HepG2 (cell line): Measurements from ENCODE around the gene ACO1. TPM values are rescaled to one million over a fixed set of nuclear protein-coding genes. Genes with fewer than 3 reads are reported as not detected.

Source experiments
- ATAC-seq: fragments of 200-7000 bp; cut with Tn5 transposase; 3 replicates; pipeline ENCODE4 v1.9.1; 2020; ENCODE audit warnings: mild to moderate bottlenecking, moderate library complexity
- BruUV-seq: library from RNA; stranded (reverse); fragments of 400-500 nt; replicated peaks from 2 replicates; lab custom pipeline; 2021; lab: Mats Ljungman, UMichigan
- CTCF ChIA-PET: fragments of 300-600 bp; formaldehyde crosslinking; extraction: SDS; loops from one replicate; lab custom pipeline; 2021; ENCODE audit warnings: low total read pairs, inconsistent platforms, low intra/inter-chr PET ratio; lab: Yijun Ruan, JAX
- POLR2A ChIA-PET: fragments of 350-600 bp; sonication (Branson Sonifier 250); formaldehyde crosslinking; loops from one replicate; lab custom pipeline; 2020; ENCODE audit warnings: antibody characterized with exemption, inconsistent platforms; lab: Yijun Ruan, JAX
- DNase-seq: peaks from one replicate; pipeline ENCODE4 v3.0.0-alpha.2; 2015; ENCODE audit warnings: low spot score
- FAIRE-seq: peaks from 3 replicates; lab custom pipeline; 2011; peaks lifted over from hg19 to GRCh38; lab: Jason Lieb, UNC
- H2AFZ ChIP-seq: one replicate; pipeline ENCODE4 v1.6.1; 2011; ENCODE audit warnings: low read length, inconsistent platforms
- H3K27ac ChIP-seq: fragments of 300-600 bp; 3 replicates; pipeline ENCODE4 v1.8.0; 2011; ENCODE audit warnings: mixed run types, mild to moderate bottlenecking, mixed read lengths, low read length, inconsistent platforms; ENCODE audit not compliant: insufficient read depth; ENCODE audit errors: extremely low read length
- H3K27me3 ChIP-seq, 2 experiments: fragments of 200-600 bp in 1 of 2; 2 replicates in 1 of 2; 3 replicates in 1 of 2; pipeline versions ENCODE4 v1.6.0 to v1.8.0; 2011; ENCODE audit warnings: low read length in 2 of 2, mild to moderate bottlenecking in 2 of 2, moderate library complexity in 2 of 2, inconsistent platforms in 1 of 2; ENCODE audit not compliant: insufficient read depth in 2 of 2, control insufficient read depth in 1 of 2
- H3K36me3 ChIP-seq, 2 experiments: fragments of 200-600 bp in 1 of 2; replicated peaks in 1 of 2; 2 replicates in 1 of 2; 3 replicates in 1 of 2; pipeline versions ENCODE4 v1.5.1 to v1.8.0; 2011; ENCODE audit warnings: low read length in 2 of 2, inconsistent platforms in 1 of 2; ENCODE audit not compliant: insufficient read depth in 2 of 2, control insufficient read depth in 1 of 2
- H3K4me1 ChIP-seq: 2 replicates; pipeline ENCODE4 v1.5.1; 2012; ENCODE audit warnings: low read length, inconsistent platforms; ENCODE audit not compliant: insufficient read depth
- H3K4me2 ChIP-seq: 2 replicates; pipeline ENCODE4 v1.6.0; 2011; ENCODE audit warnings: low read depth, low read length, inconsistent platforms
- H3K4me3 ChIP-seq, 3 experiments: fragments of 200-600 bp in 1 of 3; sonication (generic), shearing (Covaris generic) in 1 of 3; replicated peaks in 1 of 3; 2 replicates each; pipeline ENCODE4 v1.5.1; 2011 to 2016; ENCODE audit warnings: low read length in 3 of 3, inconsistent platforms in 2 of 3, low read depth in 2 of 3, mild to moderate bottlenecking in 2 of 3, control low read depth in 1 of 3, mixed read lengths in 1 of 3; ENCODE audit not compliant: insufficient read depth in 1 of 3
- H3K79me2 ChIP-seq: one replicate; pipeline ENCODE4 v1.6.1; 2011; ENCODE audit warnings: low read length, inconsistent platforms; ENCODE audit not compliant: insufficient read depth
- H3K9ac ChIP-seq: 2 replicates; pipeline ENCODE4 v1.6.0; 2011; ENCODE audit warnings: mild to moderate bottlenecking, low read depth, low read length, inconsistent platforms; ENCODE audit not compliant: insufficient read depth
- H3K9me3 ChIP-seq: 2 replicates; pipeline ENCODE4 v1.5.1; 2012; ENCODE audit warnings: mild to moderate bottlenecking, low read length
- H4K20me1 ChIP-seq: 2 replicates; pipeline ENCODE4 v1.6.0; 2011; ENCODE audit warnings: inconsistent platforms, mild to moderate bottlenecking, low read length, moderate library complexity; ENCODE audit not compliant: insufficient read depth
- CEBPG ChIP-seq: IDR thresholded peaks from 2 replicates; pipeline ENCODE4 v1.6.1; 2016
- ISX ChIP-seq: sonication (generic); formaldehyde crosslinking; conservative IDR thresholded peaks from 2 replicates; pipeline ENCODE4 v1.5.0; 2020; ENCODE audit warnings: missing genetic modification reagents
- KDM6A ChIP-seq: IDR thresholded peaks from 2 replicates; pipeline ENCODE4 v1.6.1; 2016; ENCODE audit warnings: low read depth
- MIXL1 ChIP-seq: IDR thresholded peaks from 2 replicates; pipeline ENCODE4 v1.6.1; 2016
- ONECUT2 ChIP-seq: sonication (generic); formaldehyde crosslinking; IDR thresholded peaks from 2 replicates; pipeline ENCODE4 v1.4.0; 2020; ENCODE audit warnings: missing genetic modification reagents
- RARA ChIP-seq: IDR thresholded peaks from 2 replicates; pipeline ENCODE4 v1.6.1; 2016; ENCODE audit warnings: missing genetic modification reagents, missing compliant biosample characterization
- SNAI1 ChIP-seq: sonication (generic); formaldehyde crosslinking; IDR thresholded peaks from 2 replicates; pipeline ENCODE4 v1.5.0; 2020; ENCODE audit warnings: mild to moderate bottlenecking, missing genetic modification reagents, borderline replicate concordance
- SOX13 ChIP-seq, 3 experiments: fragments of 450-650 bp in 1 of 3; sonication (generic) in 1 of 3; formaldehyde crosslinking in 1 of 3; IDR thresholded peaks in 2 of 3; conservative IDR thresholded peaks in 1 of 3; 2 replicates each; pipeline versions ENCODE4 v1.5.0 to v1.6.1; 2016 to 2020; ENCODE audit warnings: antibody characterized with exemption in 1 of 3, mild to moderate bottlenecking in 1 of 3, missing compliant biosample characterization in 1 of 3, missing genetic modification reagents in 1 of 3, moderate library complexity in 1 of 3
- TFAP4 ChIP-seq: sonication (generic); IDR thresholded peaks from 2 replicates; pipeline ENCODE4 v1.6.1; 2016; ENCODE audit warnings: low read depth, borderline replicate concordance
- TGIF2 ChIP-seq: IDR thresholded peaks from 2 replicates; pipeline ENCODE4 v1.6.1; 2016; ENCODE audit warnings: control low read depth, missing compliant biosample characterization
- WIZ ChIP-seq: sonication (generic); formaldehyde crosslinking; IDR thresholded peaks from 2 replicates; pipeline ENCODE4 v1.5.1; 2020; ENCODE audit warnings: mild to moderate bottlenecking, missing genetic modification reagents
- ZNF274 ChIP-seq: sonication (generic); formaldehyde crosslinking; IDR thresholded peaks from 2 replicates; pipeline ENCODE4 v1.5.1; 2020; ENCODE audit warnings: mild to moderate bottlenecking, missing genetic modification reagents
- ZNF550 ChIP-seq: sonication (generic); formaldehyde crosslinking; IDR thresholded peaks from 2 replicates; pipeline ENCODE4 v1.4.0; 2020; ENCODE audit warnings: mild to moderate bottlenecking, missing genetic modification reagents, borderline replicate concordance
- ZNF777 ChIP-seq: sonication (generic); formaldehyde crosslinking; IDR thresholded peaks from 2 replicates; pipeline ENCODE4 v1.4.0; 2020; ENCODE audit warnings: missing genetic modification reagents
- WGBS: methylation state at CpG from one replicate; pipeline ENCODE4 v1.1.6; 2017; ENCODE audit warnings: low lambda C conversion rate; 5-methylcytosine and 5-hydroxymethylcytosine counted together
- in situ Hi-C: cut with HindIII; loops from 2 replicates; pipeline ENCODE4 v1.10.0; 2017; ENCODE audit warnings: low pct_unique_long_range_greater_than_20kb; ENCODE audit not compliant: extremely low pct_ligation_motif_present
- intact Hi-C: fragments of 100-400 bp; cut with micrococcal nuclease; formaldehyde crosslinking; loops from one replicate; pipeline ENCODE4 v1.10.0; 2022; ENCODE audit not compliant: unreplicated experiment
- polyA plus RNA-seq, 8 experiments: library from polyadenylated mRNA; depleted of rRNA in 3 of 8; stranded (reverse) in 7 of 8; unstranded in 1 of 8; fragments of >200 nt; fragmentation: Illumina TruSeq in 4 of 8; extraction: Trizol in 4 of 8; gene quantifications; 2 replicates each; pipeline versions ENCODE4 v1.2.1 to v1.2.3, GENCODE V29; 2011 to 2016; ENCODE audit warnings: low read depth in 4 of 8, missing spikeins in 1 of 8, mixed read lengths in 1 of 8; ENCODE audit not compliant: insufficient read depth in 1 of 8
- total RNA-seq, 5 experiments: library from RNA; depleted of rRNA; stranded (reverse); fragments of >200 nt; fragmentation: Illumina TruSeq; extraction: Trizol; gene quantifications; 2 replicates each; pipeline ENCODE4 v1.2.3, GENCODE V29; 2016; ENCODE audit warnings: low read depth in 1 of 5
- TF ChIP-seq, protein P1 (sequence below): sonication (generic); formaldehyde crosslinking; IDR thresholded peaks from 2 replicates; pipeline ENCODE4 v1.4.0; 2020; ENCODE audit warnings: missing genetic modification reagents, borderline replicate concordance

Gene ACO1
- total and polyA plus RNA-seq, 2 of the 13 experiments (the other 11 are each of a cell fraction or from before 2014, with no cell fraction given): 20.1 to 48.2 TPM

GRCh38 chr9:32463500-32464293 is 79.3 kb downstream of the ACO1 start:
- FAIRE-seq: no peak
- no peaks in the 10 kb centered on the region for H4K20me1 ChIP-seq
- 93% methylated on average over 4 of the region's 5 CpGs for WGBS
- in situ Hi-C loops: no loop called here
- TF ChIP-seq ONECUT2 (CRISPR knock-in tag) (peak; percentile 82), MIXL1 (CRISPR knock-in tag) (peak; percentile 35; the same call in 1 of the 2 replicates), RARA (CRISPR knock-in tag) (peak; percentile 50; the same call in 1 of the 2 replicates), ZNF777 (CRISPR knock-in tag) (no peak)
- TF ChIP-seq, all 625 proteins: peak for 3
- intact Hi-C loops: no loop called here
- Histone ChIP-seq H3K9ac (no peak overlapping the region), H3K79me2 (no peaks in the 10 kb centered on the region), H2AFZ (no peak overlapping the region), H3K36me3 (no peaks in the 10 kb centered on the region), H3K9me3 (no peaks in the 10 kb centered on the region), H3K27ac (no peak overlapping the region), H3K4me2 (no peak overlapping the region), H3K4me1 (peaks cover 6% of the 10 kb centered on the region; the same call in 1 of the 2 replicates), H3K4me3 (no peak overlapping the region), H3K27me3 (no peaks in the 10 kb centered on the region)
- BruUV-seq: no TSS peak
- no peak for DNase-seq
- CTCF ChIA-PET: no interaction called here
- peak; percentile 82 for ATAC-seq
- POLR2A ChIA-PET: no interaction called here

- Histone ChIP-seq H3K79me2 (no peaks in the 10 kb centered on the region), H3K36me3 (no peaks in the 10 kb centered on the region; a peak in 3 of 5 replicates), H3K9ac (no peak overlapping the region), H3K4me1 (peaks cover 12% of the 10 kb centered on the region), H3K27me3 (no peaks in the 10 kb centered on the region), H3K4me3 (no peak overlapping the region), H3K27ac (no peak overlapping the region), H3K9me3 (no peaks in the 10 kb centered on the region), H3K4me2 (no peak overlapping the region), H4K20me1 (no peaks in the 10 kb centered on the region), H2AFZ (no peak overlapping the region)
- DNase-seq (no peak), FAIRE-seq (no peak), ATAC-seq (no peak)
- 100% methylated on average over 1 of the region's 1 CpG for WGBS
- CTCF ChIA-PET: no interaction called here
- POLR2A ChIA-PET: no interaction called here
- no TSS peak for BruUV-seq
- in situ Hi-C loops: no loop called here
- intact Hi-C loops: no loop called here
- TF ChIP-seq KDM6A (CRISPR knock-in tag) (no peak), TFAP4 (peak; percentile 41; the same call in 1 of the 2 replicates), SOX13 (IDR thresholded peaks at IDR 0.05) (no peak), SOX13 (CRISPR knock-in tag; conservative IDR thresholded peaks at IDR 0.05 in 1 of 2, IDR thresholded peaks at IDR 0.05 in 1 of 2) (peak in 1 of 2 experiments; percentile 50; a peak in 1 of 4 replicates), ISX (CRISPR knock-in tag) (no peak), WIZ (CRISPR knock-in tag) (no peak), ZNF274 (no peak), CEBPG (peak; percentile 65), TGIF2 (CRISPR knock-in tag) (0 out of 2 replicates have a peak, but pooled peaks have one; percentile 29), ZNF550 (no peak), SNAI1 (CRISPR knock-in tag) (no peak)
- TF ChIP-seq, protein P1, sequence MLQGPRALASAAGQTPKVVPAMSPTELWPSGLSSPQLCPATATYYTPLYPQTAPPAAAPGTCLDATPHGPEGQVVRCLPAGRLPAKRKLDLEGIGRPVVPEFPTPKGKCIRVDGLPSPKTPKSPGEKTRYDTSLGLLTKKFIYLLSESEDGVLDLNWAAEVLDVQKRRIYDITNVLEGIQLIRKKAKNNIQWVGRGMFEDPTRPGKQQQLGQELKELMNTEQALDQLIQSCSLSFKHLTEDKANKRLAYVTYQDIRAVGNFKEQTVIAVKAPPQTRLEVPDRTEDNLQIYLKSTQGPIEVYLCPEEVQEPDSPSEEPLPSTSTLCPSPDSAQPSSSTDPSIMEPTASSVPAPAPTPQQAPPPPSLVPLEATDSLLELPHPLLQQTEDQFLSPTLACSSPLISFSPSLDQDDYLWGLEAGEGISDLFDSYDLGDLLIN: no peak
These were observed 84.3 kb downstream of the ACO1 start for GRCh38 chr9:32468740-32469139.
